ENCODE data around the gene SLC7A6. TPM values are rescaled to one million over a fixed set of nuclear protein-coding genes. Genes with fewer than 3 reads are reported as not detected.
A peak's percentile ranks its signal among the peaks of the same experiment; 100 is the strongest.
"Not testable (repeated sequence)": the region's sequence is repeated elsewhere in the genome, so short reads cannot be mapped to it uniquely, and the experiment has no call there.

The SLC7A6 gene
- total RNA-seq, 1 experiment from 2014 or later, result 22.2 TPM

DNA sequence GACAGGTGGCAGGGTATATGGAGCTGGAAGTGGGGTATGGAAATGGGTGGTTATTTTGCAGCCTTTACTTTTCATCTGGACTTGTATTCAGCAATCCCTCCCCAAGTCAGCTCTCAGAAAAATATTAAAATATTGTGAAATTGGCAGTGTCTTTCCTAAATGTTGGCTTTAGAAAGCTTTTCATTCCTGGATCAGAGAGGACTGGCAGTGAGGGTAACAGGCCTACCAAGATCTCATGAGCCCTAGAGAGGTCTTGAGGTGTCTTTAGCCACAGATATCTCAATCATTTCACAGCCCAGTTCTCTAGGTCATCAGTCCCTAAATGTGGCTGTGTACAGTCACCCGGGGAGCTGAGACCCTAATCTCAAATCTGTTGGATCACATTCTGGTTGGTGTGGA, 23.9 kb downstream of the SLC7A6 start:
- in situ Hi-C loops (cut with HindIII; ENCODE audit: low pct_unique_long_range_greater_than_20kb, low sequenced_read_pairs), result no loop called here
- DNase-seq (ENCODE audit: low read depth, low spot score), result no peak

DNA sequence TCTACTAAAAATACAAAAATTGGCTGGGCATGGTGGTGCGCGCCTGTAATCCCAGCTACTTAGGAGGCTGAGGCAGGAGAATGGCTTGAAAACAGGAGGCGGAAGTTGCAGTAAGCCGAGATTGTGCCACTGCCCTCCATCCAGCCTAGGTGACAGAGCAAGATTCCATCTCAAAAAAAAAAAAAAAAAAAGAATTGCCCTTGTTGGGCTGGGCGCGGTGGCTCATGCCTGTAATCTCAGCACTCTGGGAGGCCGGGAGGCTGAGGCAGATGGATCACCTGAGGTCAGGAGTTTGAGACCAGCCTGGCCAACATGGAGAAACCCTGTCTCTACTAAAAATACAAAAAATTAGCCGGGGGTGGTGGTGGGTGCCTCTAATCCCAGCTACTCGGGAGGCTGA, 24.5 kb downstream of the SLC7A6 start:
- in situ Hi-C loops (cut with HindIII; ENCODE audit: low pct_unique_long_range_greater_than_20kb, low sequenced_read_pairs); DNase-seq (ENCODE audit: low read depth, low spot score): not testable (repeated sequence)

GRCh38 chr16:68289202-68289601, 24.9 kb downstream of the SLC7A6 start:
- DNase-seq (ENCODE audit: low read depth, low spot score), result no peak
- in situ Hi-C loops (cut with HindIII; ENCODE audit: low pct_unique_long_range_greater_than_20kb, low sequenced_read_pairs), result no loop called here

DNA sequence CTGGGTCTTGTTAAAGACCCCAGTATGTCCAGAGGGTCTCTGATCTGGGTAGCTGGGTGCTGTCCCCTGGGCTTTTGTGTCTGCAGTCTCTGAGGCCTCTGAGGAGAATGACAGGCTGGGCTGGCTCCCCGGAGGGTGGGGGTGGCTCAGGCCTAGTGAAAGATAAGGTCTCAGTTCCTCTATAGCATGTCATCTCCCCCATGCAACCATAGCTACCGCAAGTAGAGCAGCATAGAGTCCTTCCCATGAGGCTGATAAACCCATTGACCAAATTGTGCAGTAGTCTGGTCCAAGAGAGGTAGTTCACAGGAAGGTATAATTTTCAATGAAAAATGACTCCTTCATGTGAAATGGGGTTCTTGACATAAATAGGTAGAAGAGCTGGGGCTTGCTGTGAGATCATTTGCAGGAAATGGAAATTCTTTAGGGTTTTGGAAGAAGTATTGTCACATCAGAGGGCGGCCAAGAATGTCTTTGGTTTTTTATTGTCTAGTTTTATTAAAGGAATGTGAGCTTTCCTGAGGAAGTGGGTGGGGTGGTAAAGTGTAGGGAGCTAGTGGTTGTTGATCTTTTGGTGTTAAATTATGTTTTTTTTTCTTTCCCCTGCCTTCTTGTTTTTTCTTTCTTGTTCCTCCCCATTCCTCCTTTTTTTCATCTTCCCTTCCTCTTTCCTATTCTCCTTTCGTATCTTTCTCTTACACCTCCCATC, 25.4 kb downstream of the SLC7A6 start:
- DNase-seq (ENCODE audit: low read depth, low spot score), result no peak
- in situ Hi-C loops (cut with HindIII; ENCODE audit: low pct_unique_long_range_greater_than_20kb, low sequenced_read_pairs), result no loop called here

GRCh38 chr16:68290450-68290849, 26.1 kb downstream of the SLC7A6 start:
- in situ Hi-C loops (cut with HindIII; ENCODE audit: low pct_unique_long_range_greater_than_20kb, low sequenced_read_pairs), result no loop called here
- no peak for DNase-seq (ENCODE audit: low read depth, low spot score)

GRCh38 chr16:68291227-68291626, 26.9 kb downstream of the SLC7A6 start:
- no peak for DNase-seq (ENCODE audit: low read depth, low spot score)
- in situ Hi-C loops (cut with HindIII; ENCODE audit: low pct_unique_long_range_greater_than_20kb, low sequenced_read_pairs), result no loop called here

- in situ Hi-C loops (cut with HindIII; ENCODE audit: low pct_unique_long_range_greater_than_20kb, low sequenced_read_pairs), result no loop called here
- no peak for DNase-seq (ENCODE audit: low read depth, low spot score)
Observed at GRCh38 chr16:68292425-68292824, 28.1 kb downstream of the SLC7A6 start.

DNA sequence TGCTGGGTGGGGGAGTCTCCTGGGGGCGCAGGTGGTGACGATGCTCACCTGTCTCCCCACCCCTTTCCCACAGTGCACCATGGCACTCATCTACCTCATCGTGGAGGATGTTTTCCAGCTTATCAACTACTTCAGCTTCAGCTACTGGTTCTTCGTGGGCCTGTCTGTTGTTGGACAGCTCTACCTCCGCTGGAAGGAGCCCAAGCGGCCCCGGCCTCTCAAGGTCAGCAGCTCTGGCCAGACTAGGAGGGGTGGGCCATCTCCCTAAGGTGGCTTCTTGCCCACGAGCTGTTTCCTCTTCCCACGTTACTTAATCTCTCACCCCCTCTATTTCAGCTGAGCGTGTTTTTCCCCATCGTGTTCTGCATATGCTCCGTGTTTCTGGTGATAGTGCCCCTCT, 32.0 kb downstream of the SLC7A6 start:
- DNase-seq (ENCODE audit: low read depth, low spot score), result no peak
- in situ Hi-C loops (cut with HindIII; ENCODE audit: low pct_unique_long_range_greater_than_20kb, low sequenced_read_pairs), result no loop called here

DNA sequence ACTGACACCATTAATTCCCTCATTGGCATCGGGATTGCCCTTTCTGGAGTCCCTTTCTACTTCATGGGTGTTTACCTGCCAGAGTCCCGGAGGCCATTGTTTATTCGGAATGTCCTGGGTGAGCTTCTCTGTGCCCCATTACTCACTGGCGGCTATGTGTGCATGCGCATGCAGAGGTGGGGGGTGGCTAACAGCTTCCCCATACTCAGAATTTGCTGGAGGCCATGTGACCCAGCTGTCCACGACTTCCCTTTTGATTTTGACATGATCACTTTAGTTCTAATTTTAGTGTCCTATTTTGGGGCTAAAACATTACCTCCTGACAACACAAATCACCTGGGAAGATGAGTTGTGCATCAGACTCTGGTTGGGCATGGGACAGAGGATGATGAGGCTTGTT, 32.4 kb downstream of the SLC7A6 start:
- DNase-seq (ENCODE audit: low read depth, low spot score), result no peak
- in situ Hi-C loops (cut with HindIII; ENCODE audit: low pct_unique_long_range_greater_than_20kb, low sequenced_read_pairs), result no loop called here

- no peak for DNase-seq (ENCODE audit: low read depth, low spot score)
- in situ Hi-C loops (cut with HindIII; ENCODE audit: low pct_unique_long_range_greater_than_20kb, low sequenced_read_pairs), result no loop called here
Observed at GRCh38 chr16:68297908-68298307, 33.6 kb downstream of the SLC7A6 start.

DNA sequence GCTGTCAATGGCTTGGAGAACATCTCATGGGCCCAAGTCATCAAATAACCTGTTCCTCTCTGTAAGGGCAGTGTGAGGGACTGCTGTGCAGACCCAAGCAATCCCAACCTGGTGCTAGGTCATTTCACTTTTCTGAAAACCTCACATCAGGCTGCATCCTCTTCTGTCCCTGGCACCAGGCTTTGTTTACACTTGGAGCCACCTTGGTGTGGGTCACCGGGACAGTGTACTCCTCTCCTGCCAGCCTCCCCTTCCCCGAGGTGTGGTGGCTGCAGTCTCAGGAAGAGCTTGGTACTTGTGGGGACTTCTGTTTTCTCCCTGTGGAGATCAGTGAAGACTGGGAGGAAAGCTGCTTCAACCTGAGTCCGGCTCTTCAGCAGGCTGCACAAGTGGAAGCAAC, 34.0 kb downstream of the SLC7A6 start:
- in situ Hi-C loops (cut with HindIII; ENCODE audit: low pct_unique_long_range_greater_than_20kb, low sequenced_read_pairs), result no loop called here
- DNase-seq (ENCODE audit: low read depth, low spot score), result no peak

DNA sequence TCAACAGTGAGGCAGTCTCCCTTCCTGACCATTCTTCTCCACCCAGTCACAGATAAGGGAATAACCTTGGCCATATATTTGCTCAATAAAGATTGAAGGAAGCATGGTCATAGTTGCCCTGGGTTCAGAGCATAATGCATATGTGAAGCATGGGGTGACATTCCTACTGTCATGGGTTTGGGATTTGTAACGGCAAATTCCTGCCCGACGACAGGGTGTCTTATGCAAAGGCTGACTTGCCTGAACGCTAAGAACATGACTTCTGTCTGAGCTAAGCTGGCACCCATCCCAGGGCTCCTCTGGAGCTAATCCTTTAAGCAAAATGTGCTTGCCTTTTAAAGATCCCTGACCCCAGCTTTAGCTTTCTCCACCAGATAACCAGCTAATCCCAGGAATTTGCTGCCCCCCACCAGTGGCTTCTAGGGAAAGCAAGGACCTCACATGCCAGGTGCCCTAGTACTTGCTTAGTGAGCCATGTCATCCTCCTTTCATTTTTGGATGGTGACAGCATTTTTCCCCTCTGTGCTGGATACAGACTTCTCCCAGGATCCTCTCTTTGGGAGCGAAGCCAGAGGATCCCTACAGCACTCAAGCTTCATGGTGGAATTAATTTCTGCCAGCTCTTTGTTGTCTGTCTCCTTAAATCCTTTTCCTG, 34.7 kb downstream of the SLC7A6 start:
- no peak for DNase-seq (ENCODE audit: low read depth, low spot score)
- in situ Hi-C loops (cut with HindIII; ENCODE audit: low pct_unique_long_range_greater_than_20kb, low sequenced_read_pairs), result no loop called here

DNA sequence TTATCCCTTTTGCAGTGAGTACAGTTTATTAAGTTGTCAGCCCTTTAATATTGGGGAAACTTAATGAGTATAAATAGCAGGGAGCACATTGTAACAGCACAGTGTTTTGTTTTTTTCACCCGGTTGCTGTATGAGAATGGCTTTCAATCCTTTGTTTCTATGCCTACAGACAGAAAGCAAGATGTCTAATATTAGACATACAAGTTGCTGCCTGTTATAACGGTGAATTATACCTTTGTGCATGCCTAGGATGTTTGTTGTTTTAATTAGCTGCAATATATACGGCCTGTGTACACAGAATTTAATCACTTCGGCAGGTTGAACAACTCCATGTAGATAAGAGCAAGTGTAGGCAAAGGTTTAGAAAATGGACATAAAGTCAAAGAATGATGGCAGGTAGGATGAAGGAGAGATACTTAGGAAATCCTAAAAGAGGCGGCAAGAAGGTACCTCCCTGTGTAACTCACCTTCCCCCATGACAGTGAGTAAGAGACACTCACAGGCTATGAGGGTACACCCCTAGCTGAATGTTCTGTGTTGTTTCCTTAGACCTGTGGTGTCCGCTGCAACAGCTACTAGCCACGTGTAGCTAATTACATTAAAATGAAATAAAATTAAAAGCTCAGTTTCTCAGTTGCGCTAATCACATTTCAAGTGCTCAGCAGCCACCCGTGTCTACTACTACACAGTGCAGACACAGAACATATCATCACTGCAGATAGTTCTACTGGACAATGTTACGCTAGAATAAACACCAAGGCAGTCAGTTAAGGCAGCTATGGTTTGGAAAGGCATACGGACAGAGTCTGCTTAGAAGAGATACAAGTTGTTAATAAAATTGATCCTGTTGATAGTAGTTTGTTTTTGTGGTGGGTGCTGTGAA, 35.5 kb downstream of the SLC7A6 start:
- in situ Hi-C loops (cut with HindIII; ENCODE audit: low pct_unique_long_range_greater_than_20kb, low sequenced_read_pairs), result no loop called here
- no peak for DNase-seq (ENCODE audit: low read depth, low spot score)

GRCh38 chr16:68300734-68301459, 36.6 kb downstream of the SLC7A6 start:
- in situ Hi-C loops (cut with HindIII; ENCODE audit: low pct_unique_long_range_greater_than_20kb, low sequenced_read_pairs), result no loop called here

DNA sequence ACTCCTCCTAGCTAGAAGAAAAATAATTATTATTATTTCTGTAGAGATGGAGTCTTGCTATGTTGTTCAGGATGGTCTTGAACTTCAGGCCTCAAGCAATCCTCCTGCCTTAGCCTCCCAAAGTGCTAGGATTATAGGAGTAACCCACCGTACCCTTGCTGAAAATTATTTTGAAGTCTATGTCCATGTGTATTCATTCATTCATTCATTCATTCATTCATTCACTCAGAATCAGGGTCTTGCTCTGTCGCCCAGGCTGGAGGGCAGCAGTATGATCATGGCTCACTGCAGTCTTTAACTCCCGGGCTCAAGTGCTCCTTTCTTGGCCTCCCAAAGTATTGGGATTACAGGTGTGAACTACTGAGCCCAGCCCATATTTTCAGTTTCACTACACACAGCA, 42.3 kb downstream of the SLC7A6 start:
- in situ Hi-C loops (cut with HindIII; ENCODE audit: low pct_unique_long_range_greater_than_20kb, low sequenced_read_pairs), result no loop called here
- no peak for DNase-seq (ENCODE audit: low read depth, low spot score)

More at GRCh38 chr16:68300734-68301459, 36.6 kb downstream of the SLC7A6 start:
- DNase-seq (ENCODE audit: low read depth, low spot score), result peak; percentile 96

- in situ Hi-C loops (cut with HindIII; ENCODE audit: low pct_unique_long_range_greater_than_20kb, low sequenced_read_pairs), result no loop called here
Observed at GRCh38 chr16:68309799-68310198, 45.5 kb downstream of the SLC7A6 start.

DNA sequence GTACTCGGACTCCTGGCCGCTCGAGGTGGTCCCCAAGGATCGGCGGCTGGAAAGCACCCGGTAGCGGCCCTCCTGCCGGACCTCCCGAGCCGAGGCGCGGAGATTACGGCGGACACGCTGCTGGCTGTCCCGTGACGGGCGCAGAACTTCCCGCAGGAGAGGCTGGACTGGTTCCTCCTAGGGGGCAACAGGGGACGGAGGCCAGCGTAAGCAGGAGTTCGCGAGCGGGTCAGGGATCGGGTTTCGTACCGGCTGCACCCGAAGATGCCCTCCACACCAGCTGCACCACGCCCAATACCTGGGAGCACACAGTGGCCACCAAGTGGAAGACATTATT, 46.1 kb downstream of the SLC7A6 start:
- DNase-seq (ENCODE audit: low read depth, low spot score), result peak; percentile 7
- in situ Hi-C loops (cut with HindIII; ENCODE audit: low pct_unique_long_range_greater_than_20kb, low sequenced_read_pairs), result no loop called here

More at GRCh38 chr16:68309799-68310198, 45.5 kb downstream of the SLC7A6 start:
- DNase-seq (ENCODE audit: low read depth, low spot score), result no peak

Measured in SK-MEL-5 (cell line).